HepG2 (cell line): ENCODE data around the gene CD2AP.

ENCODE experiments used
- CREB1 ChIP-seq, 2 experiments: fragments of 450-650 bp in 1 of 2; IDR thresholded peaks; 2 replicates each; pipeline ENCODE4 v1.6.1; 2016 to 2017; ENCODE audit warnings: control low read depth in 1 of 2, mild to moderate bottlenecking in 1 of 2, missing compliant biosample characterization in 1 of 2, missing genetic modification characterization in 1 of 2
- GABPA ChIP-seq, 2 experiments: IDR thresholded peaks; 2 replicates each; pipeline ENCODE4 v1.6.1; 2011 to 2016; ENCODE audit warnings: low read depth in 2 of 2, low read length in 1 of 2, missing biosample characterization in 1 of 2, missing genetic modification characterization in 1 of 2
- GATA4 ChIP-seq: sonication (generic); IDR thresholded peaks from 2 replicates; pipeline ENCODE4 v1.6.1; 2016; ENCODE audit warnings: antibody characterized with exemption, low read depth, borderline replicate concordance
- GLI4 ChIP-seq: sonication (generic); formaldehyde crosslinking; IDR thresholded peaks from 2 replicates; pipeline ENCODE4 v1.5.1; 2020; ENCODE audit warnings: missing genetic modification reagents, mild to moderate bottlenecking, moderate library complexity, borderline replicate concordance
- HOXA3 ChIP-seq: sonication (generic); formaldehyde crosslinking; IDR thresholded peaks from 2 replicates; pipeline ENCODE4 v1.5.0; 2020; ENCODE audit warnings: missing genetic modification reagents
- SNAPC4 ChIP-seq: sonication (generic); formaldehyde crosslinking; IDR thresholded peaks from 2 replicates; pipeline ENCODE4 v1.4.0; 2020; ENCODE audit warnings: mild to moderate bottlenecking, missing genetic modification reagents
- TAF1 ChIP-seq: sonication (generic); formaldehyde crosslinking; IDR thresholded peaks from 2 replicates; pipeline ENCODE4 v1.4.0; 2020; ENCODE audit warnings: missing genetic modification reagents
- TCF7L2 ChIP-seq: IDR thresholded peaks from 2 replicates; pipeline ENCODE4 v1.6.1; 2011; ENCODE audit warnings: mild to moderate bottlenecking, low read depth, low read length, moderate library complexity
- ZUFSP ChIP-seq: sonication (generic); formaldehyde crosslinking; IDR thresholded peaks from 2 replicates; pipeline ENCODE4 v1.9.0; 2021; ENCODE audit warnings: missing genetic modification reagents, mild to moderate bottlenecking, borderline replicate concordance

- no peak for TF ChIP-seq TAF1
- no peak for TF ChIP-seq TCF7L2
- TF ChIP-seq GLI4 (CRISPR knock-in tag): no peak
- TF ChIP-seq GATA4: no peak
- no peak for TF ChIP-seq ZUFSP (CRISPR knock-in tag)
- TF ChIP-seq CREB1 (IDR thresholded peaks at IDR 0.05): no peak
- no peak for TF ChIP-seq CREB1 (CRISPR knock-in tag; IDR thresholded peaks at IDR 0.05)
- no peak for TF ChIP-seq HOXA3 (CRISPR knock-in tag)
- no peak for TF ChIP-seq GABPA (IDR thresholded peaks at IDR 0.05; ENCODE audit: low read depth, low read length)
- no peak for TF ChIP-seq GABPA (CRISPR knock-in tag; IDR thresholded peaks at IDR 0.05; ENCODE audit: low read depth)
- no peak for TF ChIP-seq SNAPC4 (CRISPR knock-in tag)
Observed at GRCh38 chr6:47483516-47483852, 5.9 kb downstream of the CD2AP start.
